Esophagus squamous epithelium (tissue), 4 donors: ENCODE results near the gene HNRNPAB.

ENCODE experiments used
- CTCF ChIP-seq, 6 experiments: fragments of 450-650 bp in 4 of 6; fragments of 200-600 bp in 2 of 6; sonication (generic) in 2 of 6; IDR thresholded peaks; one replicate each; pipeline ENCODE4 v1.5.1; 2016 to 2019; ENCODE audit warnings: antibody characterized with exemption in 6 of 6, mild to moderate bottlenecking in 4 of 6, moderate library complexity in 4 of 6
- POLR2A ChIP-seq, 4 donors: fragments of 450-650 bp; IDR thresholded peaks; one replicate each; pipeline ENCODE4 v1.6.1; 2017; ENCODE audit warnings: antibody characterized with exemption in 4 of 4, mild to moderate bottlenecking in 4 of 4, moderate library complexity in 3 of 4

- TF ChIP-seq CTCF (IDR thresholded peaks at IDR 0.05) (peak in 1 of 6 experiments; percentile 8), POLR2A (IDR thresholded peaks at IDR 0.05) (no peak)
These were observed 4.4 kb downstream of the HNRNPAB start for GRCh38 chr5:178208540-178209227.
